Neural progenitor cell (in vitro differentiated cells): ENCODE data around the gene AP3S2.

Experiments used
- EZH2 ChIP-seq: fragments of 200-600 bp; sonication (generic); IDR thresholded peaks from 2 replicates; pipeline ENCODE4 v1.6.1; 2017; ENCODE audit warnings: antibody characterized with exemption, mild to moderate bottlenecking, moderate library complexity
- EZH2phosphoT487 ChIP-seq: fragments of 200-600 bp; sonication (generic); IDR thresholded peaks from 2 replicates; pipeline ENCODE4 v1.6.1; 2017; ENCODE audit warnings: antibody characterized with exemption
- TF ChIP-seq, protein P1 (sequence below): fragments of 200-600 bp; sonication (generic); IDR thresholded peaks from 2 replicates; pipeline ENCODE4 v1.5.1; 2017; ENCODE audit warnings: antibody characterized with exemption, mild to moderate bottlenecking

DNA sequence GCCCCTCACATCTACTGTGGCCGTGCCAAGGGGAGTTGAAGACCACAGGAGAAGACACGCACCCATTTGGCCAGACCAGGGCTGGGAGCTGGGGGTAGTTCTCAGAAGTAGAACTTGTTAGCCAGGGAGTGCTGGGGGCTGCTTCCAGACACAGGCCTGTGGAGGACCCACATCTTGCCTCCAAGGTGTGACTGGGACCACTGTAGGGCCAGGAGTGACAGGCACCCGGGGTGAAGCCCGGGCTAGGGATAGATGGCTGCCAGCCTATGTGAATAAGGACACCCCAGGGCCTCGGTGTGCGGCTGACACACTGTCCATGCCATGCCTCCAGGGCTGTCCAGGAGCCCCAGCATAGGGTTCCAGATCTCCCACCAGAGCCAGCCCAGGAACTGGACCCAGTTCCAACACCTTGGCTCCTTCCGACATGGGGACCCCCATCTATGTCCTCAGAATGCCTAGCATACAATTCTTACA is 80.9 kb downstream of the AP3S2 start:
- TF ChIP-seq, protein P1, sequence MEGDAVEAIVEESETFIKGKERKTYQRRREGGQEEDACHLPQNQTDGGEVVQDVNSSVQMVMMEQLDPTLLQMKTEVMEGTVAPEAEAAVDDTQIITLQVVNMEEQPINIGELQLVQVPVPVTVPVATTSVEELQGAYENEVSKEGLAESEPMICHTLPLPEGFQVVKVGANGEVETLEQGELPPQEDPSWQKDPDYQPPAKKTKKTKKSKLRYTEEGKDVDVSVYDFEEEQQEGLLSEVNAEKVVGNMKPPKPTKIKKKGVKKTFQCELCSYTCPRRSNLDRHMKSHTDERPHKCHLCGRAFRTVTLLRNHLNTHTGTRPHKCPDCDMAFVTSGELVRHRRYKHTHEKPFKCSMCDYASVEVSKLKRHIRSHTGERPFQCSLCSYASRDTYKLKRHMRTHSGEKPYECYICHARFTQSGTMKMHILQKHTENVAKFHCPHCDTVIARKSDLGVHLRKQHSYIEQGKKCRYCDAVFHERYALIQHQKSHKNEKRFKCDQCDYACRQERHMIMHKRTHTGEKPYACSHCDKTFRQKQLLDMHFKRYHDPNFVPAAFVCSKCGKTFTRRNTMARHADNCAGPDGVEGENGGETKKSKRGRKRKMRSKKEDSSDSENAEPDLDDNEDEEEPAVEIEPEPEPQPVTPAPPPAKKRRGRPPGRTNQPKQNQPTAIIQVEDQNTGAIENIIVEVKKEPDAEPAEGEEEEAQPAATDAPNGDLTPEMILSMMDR: no peak
- TF ChIP-seq EZH2 (no peak), EZH2phosphoT487 (no peak)
